ENCODE results near the gene CD8B2.
"Not testable (repeated sequence)": the region's sequence is repeated elsewhere in the genome, so short reads cannot be mapped to it uniquely, and the experiment has no call there.

CD8B2 gene

DNA sequence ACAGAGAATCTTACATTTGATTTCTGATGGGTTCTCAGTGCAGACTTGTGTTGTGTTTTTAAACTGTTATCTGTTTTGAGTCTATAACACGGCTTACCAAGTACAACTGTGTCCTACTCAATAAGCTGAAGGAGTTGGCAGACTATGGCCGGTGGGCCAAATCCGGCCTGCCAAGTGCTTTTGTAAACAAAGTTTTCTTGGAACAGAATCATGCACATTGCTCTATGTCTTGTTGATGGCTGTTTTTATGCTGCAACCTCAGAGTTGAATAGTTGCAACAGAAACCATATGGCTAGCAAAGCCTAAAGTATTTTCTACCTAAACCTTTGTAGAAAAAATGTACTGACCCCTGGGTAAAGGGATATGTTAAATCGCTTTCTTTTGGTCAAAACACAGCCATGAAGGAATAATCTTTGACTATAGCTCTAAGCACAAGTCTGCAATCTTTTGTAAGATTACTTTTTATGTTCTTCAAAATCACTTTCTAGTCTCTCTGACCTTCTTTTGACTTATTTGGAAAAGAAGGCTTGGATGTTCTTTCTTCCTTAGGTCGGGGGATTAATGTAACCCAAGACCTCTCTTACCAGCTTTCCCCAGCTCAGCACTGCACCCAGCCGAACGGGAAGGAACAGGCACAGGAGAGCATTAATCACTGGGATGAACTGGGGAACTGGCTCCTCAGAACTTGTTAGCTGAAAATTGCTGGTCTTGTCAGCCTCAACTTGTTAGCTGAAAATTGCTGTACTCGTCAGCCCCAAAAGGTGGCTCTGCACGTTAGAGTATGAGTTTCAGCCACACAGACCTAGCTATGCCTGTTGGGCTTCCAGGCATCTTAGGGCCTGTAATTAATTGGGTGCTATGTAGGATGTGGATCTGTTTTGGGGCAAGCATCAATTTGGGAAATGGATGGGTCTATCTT, 75.4 kb downstream of the CD8B2 start:
- no peak overlapping the region for H3K27ac ChIP-seq (ENCODE audit: poor library complexity, severe bottlenecking)
- H3K9me3 ChIP-seq (ENCODE audit: severe bottlenecking), result no peaks in the 10 kb centered on the region
- H3K36me3 ChIP-seq (ENCODE audit: low read depth), result no peaks in the 10 kb centered on the region
- DNase-seq (ENCODE audit: low spot score) (no peak), ATAC-seq (ENCODE audit: low read depth) (no peak)
- peaks cover 6% of the 10 kb centered on the region for H3K4me1 ChIP-seq (ENCODE audit: insufficient read depth, poor library complexity, severe bottlenecking)
- H3K4me3 ChIP-seq (ENCODE audit: severe bottlenecking), result no peak overlapping the region
- TF ChIP-seq, protein P1, sequence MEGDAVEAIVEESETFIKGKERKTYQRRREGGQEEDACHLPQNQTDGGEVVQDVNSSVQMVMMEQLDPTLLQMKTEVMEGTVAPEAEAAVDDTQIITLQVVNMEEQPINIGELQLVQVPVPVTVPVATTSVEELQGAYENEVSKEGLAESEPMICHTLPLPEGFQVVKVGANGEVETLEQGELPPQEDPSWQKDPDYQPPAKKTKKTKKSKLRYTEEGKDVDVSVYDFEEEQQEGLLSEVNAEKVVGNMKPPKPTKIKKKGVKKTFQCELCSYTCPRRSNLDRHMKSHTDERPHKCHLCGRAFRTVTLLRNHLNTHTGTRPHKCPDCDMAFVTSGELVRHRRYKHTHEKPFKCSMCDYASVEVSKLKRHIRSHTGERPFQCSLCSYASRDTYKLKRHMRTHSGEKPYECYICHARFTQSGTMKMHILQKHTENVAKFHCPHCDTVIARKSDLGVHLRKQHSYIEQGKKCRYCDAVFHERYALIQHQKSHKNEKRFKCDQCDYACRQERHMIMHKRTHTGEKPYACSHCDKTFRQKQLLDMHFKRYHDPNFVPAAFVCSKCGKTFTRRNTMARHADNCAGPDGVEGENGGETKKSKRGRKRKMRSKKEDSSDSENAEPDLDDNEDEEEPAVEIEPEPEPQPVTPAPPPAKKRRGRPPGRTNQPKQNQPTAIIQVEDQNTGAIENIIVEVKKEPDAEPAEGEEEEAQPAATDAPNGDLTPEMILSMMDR (IDR thresholded peaks at IDR 0.05; ENCODE audit: poor library complexity, severe bottlenecking), result no peak
- H3K27me3 ChIP-seq (ENCODE audit: insufficient read depth, poor library complexity, severe bottlenecking), result no peaks in the 10 kb centered on the region

DNA sequence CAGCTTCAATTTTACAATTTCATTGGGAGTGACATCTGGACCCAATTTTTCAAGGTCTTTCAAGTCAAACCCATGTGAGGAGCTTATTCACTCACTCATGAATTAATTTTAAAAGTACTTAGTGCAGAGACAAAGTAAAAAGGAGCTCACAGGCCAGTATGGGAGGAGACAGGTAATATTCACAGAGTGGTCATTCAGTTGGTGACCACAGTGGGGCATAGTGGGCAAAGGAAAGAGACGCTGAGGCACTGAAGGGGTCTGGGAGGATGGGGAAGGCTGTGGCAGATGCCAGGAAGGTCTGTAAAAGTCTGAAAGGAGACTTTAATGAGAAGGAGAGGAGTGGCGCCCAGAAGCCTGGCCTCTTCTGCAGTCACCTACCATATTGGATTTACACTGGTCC, 76.0 kb downstream of the CD8B2 start:
- Histone ChIP-seq H3K4me3 (ENCODE audit: severe bottlenecking) (no peak overlapping the region), H3K4me1 (ENCODE audit: insufficient read depth, poor library complexity, severe bottlenecking) (peaks cover 6% of the 10 kb centered on the region), H3K36me3 (ENCODE audit: low read depth) (no peaks in the 10 kb centered on the region), H3K27me3 (ENCODE audit: insufficient read depth, poor library complexity, severe bottlenecking) (no peaks in the 10 kb centered on the region), H3K27ac (ENCODE audit: poor library complexity, severe bottlenecking) (no peak overlapping the region), H3K9me3 (ENCODE audit: severe bottlenecking) (no peaks in the 10 kb centered on the region)
- DNase-seq (ENCODE audit: low spot score), result no peak
- TF ChIP-seq, protein P1 (IDR thresholded peaks at IDR 0.05; ENCODE audit: poor library complexity, severe bottlenecking), result no peak
- ATAC-seq (ENCODE audit: low read depth), result no peak

DNA sequence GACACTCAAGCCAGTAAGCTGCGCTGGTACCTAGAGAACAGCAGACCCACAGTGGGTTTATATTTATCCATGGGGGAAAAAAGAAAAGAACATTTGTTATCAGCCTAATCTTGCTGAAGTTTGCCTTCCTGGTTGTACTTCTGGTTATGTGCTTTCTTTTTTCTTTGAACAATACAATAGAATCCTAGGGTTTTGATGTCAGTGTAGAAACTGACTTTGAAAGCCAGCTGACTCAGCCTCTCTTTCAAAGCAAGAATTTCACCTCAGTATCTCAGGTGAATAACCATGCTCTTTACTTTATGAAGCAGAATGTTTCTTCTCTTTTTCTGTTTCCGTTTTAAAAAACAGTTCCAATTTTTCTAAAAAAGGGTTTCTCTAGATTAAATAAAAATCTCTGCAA, 78.4 kb downstream of the CD8B2 start:
- Histone ChIP-seq H3K36me3 (ENCODE audit: low read depth) (no peaks in the 10 kb centered on the region), H3K4me3 (ENCODE audit: severe bottlenecking) (no peak overlapping the region), H3K27me3 (ENCODE audit: insufficient read depth, poor library complexity, severe bottlenecking) (no peaks in the 10 kb centered on the region), H3K4me1 (ENCODE audit: insufficient read depth, poor library complexity, severe bottlenecking) (no peaks in the 10 kb centered on the region), H3K27ac (ENCODE audit: poor library complexity, severe bottlenecking) (no peak overlapping the region), H3K9me3 (ENCODE audit: severe bottlenecking) (no peaks in the 10 kb centered on the region)
- TF ChIP-seq, protein P1 (IDR thresholded peaks at IDR 0.05; ENCODE audit: poor library complexity, severe bottlenecking), result no peak
- ATAC-seq (ENCODE audit: low read depth) (no peak), DNase-seq (ENCODE audit: low spot score) (no peak)

DNA sequence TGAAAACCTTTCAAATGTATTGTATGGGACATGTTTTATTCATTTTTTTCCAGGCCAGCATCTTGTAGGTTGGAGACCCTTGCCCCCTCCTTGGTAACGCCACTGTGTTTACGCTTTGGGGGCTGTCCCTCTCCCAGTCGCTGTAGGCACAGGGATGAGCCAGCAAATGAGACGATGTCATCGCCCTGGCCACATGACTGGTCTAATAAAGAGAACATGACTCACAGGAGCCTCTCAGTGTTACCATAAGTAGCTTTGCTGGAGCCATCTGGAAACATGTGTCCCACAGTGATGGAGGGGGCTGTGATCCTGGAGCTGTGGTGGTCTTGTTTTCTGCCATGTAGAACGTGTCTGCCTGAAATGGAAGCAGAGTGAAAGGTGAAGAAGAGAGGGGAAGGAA, 78.9 kb downstream of the CD8B2 start:
- peak; percentile 46; the same call in 1 of the 3 replicates for ATAC-seq (ENCODE audit: low read depth)
- Histone ChIP-seq H3K27me3 (ENCODE audit: insufficient read depth, poor library complexity, severe bottlenecking) (no peaks in the 10 kb centered on the region), H3K4me1 (ENCODE audit: insufficient read depth, poor library complexity, severe bottlenecking) (no peaks in the 10 kb centered on the region), H3K27ac (ENCODE audit: poor library complexity, severe bottlenecking) (no peak overlapping the region), H3K4me3 (ENCODE audit: severe bottlenecking) (no peak overlapping the region), H3K36me3 (ENCODE audit: low read depth) (no peaks in the 10 kb centered on the region), H3K9me3 (ENCODE audit: severe bottlenecking) (no peaks in the 10 kb centered on the region)
- DNase-seq (ENCODE audit: low spot score), result no peak
- TF ChIP-seq, protein P1 (IDR thresholded peaks at IDR 0.05; ENCODE audit: poor library complexity, severe bottlenecking), result no peak

DNA sequence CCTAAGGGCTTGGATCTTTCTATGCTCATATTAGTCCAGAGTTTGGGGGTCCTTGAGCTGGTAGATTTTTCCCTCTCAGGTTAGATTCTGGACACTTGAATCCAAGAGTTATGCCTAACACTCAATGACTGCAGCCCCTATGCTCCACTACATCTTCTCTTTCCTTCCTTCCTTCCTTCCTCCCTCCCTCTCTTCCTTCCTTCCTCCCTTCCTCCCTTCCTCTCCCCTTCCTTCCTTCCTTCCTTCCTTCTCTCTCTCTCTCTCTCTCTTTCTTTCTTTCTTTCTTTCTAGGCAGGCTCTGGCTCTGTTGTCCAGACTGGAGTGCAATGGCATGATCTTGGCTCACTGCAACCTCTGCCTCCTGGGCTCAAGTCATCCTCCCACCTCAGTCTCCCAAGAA, 79.3 kb downstream of the CD8B2 start:
- DNase-seq (ENCODE audit: low spot score); H3K4me3 ChIP-seq (ENCODE audit: severe bottlenecking); H3K9me3 ChIP-seq (ENCODE audit: severe bottlenecking); H3K27ac ChIP-seq (ENCODE audit: poor library complexity, severe bottlenecking); H3K4me1 ChIP-seq (ENCODE audit: insufficient read depth, poor library complexity, severe bottlenecking); H3K27me3 ChIP-seq (ENCODE audit: insufficient read depth, poor library complexity, severe bottlenecking); H3K36me3 ChIP-seq (ENCODE audit: low read depth); ATAC-seq (ENCODE audit: low read depth): not testable (repeated sequence)
